Measurements from ENCODE around the gene CBLN3.

The CBLN3 gene

GRCh38 chr14:24439830-24440605, 10.6 kb upstream of the CBLN3 start:
- DNase-seq (ENCODE audit: insufficient read length, low spot score) = no peak
- no peak for FAIRE-seq

- DNase-seq (ENCODE audit: insufficient read length, low spot score) (no peak), FAIRE-seq (no peak)
These were observed 9.8 kb upstream of the CBLN3 start for GRCh38 chr14:24439257-24439656.

GRCh38 chr14:24438223-24439097, 9.0 kb upstream of the CBLN3 start:
- DNase-seq (ENCODE audit: insufficient read length, low spot score) (no peak), FAIRE-seq (no peak)

- DNase-seq (ENCODE audit: insufficient read length, low spot score) (no peak), FAIRE-seq (no peak)
These were observed 8.2 kb upstream of the CBLN3 start for GRCh38 chr14:24437736-24438067.

GRCh38 chr14:24437020-24437735, 7.7 kb upstream of the CBLN3 start:
- no peak for DNase-seq (ENCODE audit: insufficient read length, low spot score)
- no peak for FAIRE-seq

GRCh38 chr14:24436355-24437019, 7.0 kb upstream of the CBLN3 start:
- no peak for FAIRE-seq
- DNase-seq (ENCODE audit: insufficient read length, low spot score) = peak; percentile 58

GRCh38 chr14:24435998-24436354, 6.5 kb upstream of the CBLN3 start:
- FAIRE-seq (no peak), DNase-seq (ENCODE audit: insufficient read length, low spot score) (no peak)

- FAIRE-seq = no peak
- DNase-seq (ENCODE audit: insufficient read length, low spot score) = no peak
These were observed 5.8 kb upstream of the CBLN3 start for GRCh38 chr14:24435192-24435810.

GRCh38 chr14:24434676-24435075, 5.2 kb upstream of the CBLN3 start:
- FAIRE-seq (no peak), DNase-seq (ENCODE audit: insufficient read length, low spot score) (no peak)

GRCh38 chr14:24434036-24434435, 4.6 kb upstream of the CBLN3 start:
- FAIRE-seq = no peak

GRCh38 chr14:24432259-24433131, 3.0 kb upstream of the CBLN3 start:
- FAIRE-seq = no peak

More at GRCh38 chr14:24434036-24434435, 4.6 kb upstream of the CBLN3 start:
- no peak for DNase-seq (ENCODE audit: insufficient read length, low spot score)

GRCh38 chr14:24431569-24432258, 2.2 kb upstream of the CBLN3 start:
- FAIRE-seq (no peak), DNase-seq (ENCODE audit: insufficient read length, low spot score) (peak; percentile 60)

More at GRCh38 chr14:24432259-24433131, 3.0 kb upstream of the CBLN3 start:
- DNase-seq (ENCODE audit: insufficient read length, low spot score) = no peak

- DNase-seq (ENCODE audit: insufficient read length, low spot score) = no peak
These were observed 1.5 kb upstream of the CBLN3 start for GRCh38 chr14:24430682-24431568.

GRCh38 chr14:24430143-24430681, 744 bp upstream of the CBLN3 start:
- DNase-seq (ENCODE audit: insufficient read length, low spot score) (peak; percentile 58), FAIRE-seq (no peak)

More at GRCh38 chr14:24430682-24431568, 1.5 kb upstream of the CBLN3 start:
- no peak for FAIRE-seq

GRCh38 chr14:24428628-24429394, 657 bp downstream of the CBLN3 start:
- FAIRE-seq (no peak), DNase-seq (ENCODE audit: insufficient read length, low spot score) (no peak)
